ENCODE measurements around the gene CCNDBP1.
"Not testable (repeated sequence)": the region's sequence is repeated elsewhere in the genome, so short reads cannot be mapped to it uniquely, and the experiment has no call there.

CCNDBP1 gene

DNA sequence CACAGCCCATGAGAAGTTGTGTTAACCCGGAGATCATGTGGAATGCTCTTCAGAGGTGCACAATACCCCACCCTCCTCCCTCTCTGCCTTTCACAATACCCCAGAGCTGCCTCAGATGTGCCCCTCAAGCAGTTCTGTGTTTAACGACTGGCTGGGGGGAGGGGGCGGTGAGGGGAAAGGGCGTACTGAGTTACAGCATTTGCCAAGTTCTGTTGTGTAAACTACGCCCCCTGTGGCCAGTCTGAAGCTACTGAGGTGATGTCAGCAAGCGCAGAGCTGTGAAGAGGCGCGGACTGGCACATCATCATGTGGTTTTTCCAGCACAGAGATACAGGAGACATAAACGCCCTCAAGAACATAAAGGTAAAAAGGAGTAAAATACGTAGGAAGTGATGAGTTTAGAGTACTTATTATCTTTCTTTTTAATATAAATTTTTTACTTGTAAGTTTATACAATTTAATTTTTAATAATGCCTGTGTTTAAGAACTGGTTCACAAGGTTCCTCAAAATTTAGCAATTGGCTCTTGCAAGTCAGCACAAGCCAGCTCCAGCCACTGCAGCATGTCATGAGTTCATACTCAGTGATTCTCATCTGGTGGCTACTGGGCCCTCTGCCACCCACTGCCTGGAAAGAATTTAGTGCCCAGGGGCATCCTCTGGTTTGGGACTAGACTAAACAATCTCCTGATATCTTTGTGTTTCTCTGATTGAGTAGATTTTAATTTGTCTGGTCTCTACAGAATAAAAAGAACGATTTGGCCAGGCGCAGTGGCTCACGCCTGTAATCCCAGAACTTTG is 33.9 kb downstream of the CCNDBP1 start:
- FAIRE-seq = no peak

DNA sequence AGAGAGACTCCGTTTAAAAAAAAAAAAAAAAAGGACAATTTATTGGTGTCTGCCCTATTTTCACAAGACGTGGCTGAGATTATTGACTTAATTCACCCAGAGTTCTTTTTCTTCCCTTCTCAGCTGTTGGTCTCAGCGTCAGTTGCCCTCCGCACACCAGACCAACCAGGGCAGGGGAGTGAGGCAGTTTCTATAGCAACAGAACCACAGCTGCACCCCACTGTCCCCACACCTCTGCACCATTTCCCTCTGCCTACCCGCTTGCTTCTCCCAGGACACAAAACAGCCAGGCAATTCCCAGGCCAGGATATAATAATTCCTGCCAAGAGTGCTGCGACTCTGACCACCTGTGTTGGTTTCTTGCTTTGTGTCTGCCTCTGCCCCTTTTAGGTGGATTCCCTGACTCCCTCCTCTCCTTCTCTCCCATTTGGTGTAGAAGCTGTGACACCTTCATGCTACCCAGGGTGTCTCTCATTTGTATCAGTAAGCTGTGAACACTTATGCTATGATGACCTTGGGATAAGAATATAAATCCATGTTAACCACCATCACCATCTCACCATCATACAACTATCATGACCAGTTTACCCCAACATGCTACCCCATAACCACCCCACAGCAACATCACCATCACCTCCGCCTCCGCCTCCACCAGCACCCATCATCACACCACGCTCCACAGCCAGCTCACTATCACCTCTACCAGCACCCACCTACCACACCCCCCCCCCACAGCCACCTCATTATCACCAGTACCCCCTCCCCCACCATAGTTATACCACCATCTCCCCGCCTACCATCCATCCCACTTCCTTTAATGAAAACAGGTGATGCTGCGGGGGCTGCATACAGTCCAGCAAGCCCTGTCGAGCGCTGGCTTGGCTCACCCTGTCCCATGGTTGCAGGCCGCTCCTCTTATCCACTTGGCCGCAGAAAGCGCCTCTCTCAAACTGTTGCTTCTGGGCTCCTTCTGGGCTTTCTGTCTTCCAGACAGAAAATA is 35.0 kb downstream of the CCNDBP1 start:
- FAIRE-seq = no peak

DNA sequence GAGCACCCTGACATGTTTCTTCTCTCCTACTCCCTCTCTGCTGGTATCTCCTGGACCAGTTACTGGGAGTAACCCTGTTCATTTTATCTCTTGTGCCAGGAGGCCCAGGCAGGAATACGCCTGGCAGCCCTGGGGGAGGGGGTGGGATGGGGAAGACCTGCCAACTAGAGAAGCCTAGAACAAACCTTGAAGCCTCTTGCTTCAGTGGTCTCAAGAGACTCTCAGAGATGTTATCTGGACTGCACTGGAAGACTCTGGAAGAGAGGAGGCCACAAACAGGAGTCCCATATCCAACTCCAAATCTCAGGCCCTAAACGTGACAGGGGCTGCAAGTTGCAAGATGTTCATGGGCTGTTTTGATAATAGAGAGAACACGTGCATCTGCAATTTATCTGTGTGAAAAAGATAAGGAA is 35.8 kb downstream of the CCNDBP1 start, which contains the start of gene EPB42:
TSS of gene EPB42 (minus strand) at position 28 of the 413 bp plus-strand sequence. CDS start 193 bp downstream, outside the sequence.
- FAIRE-seq = no peak

DNA sequence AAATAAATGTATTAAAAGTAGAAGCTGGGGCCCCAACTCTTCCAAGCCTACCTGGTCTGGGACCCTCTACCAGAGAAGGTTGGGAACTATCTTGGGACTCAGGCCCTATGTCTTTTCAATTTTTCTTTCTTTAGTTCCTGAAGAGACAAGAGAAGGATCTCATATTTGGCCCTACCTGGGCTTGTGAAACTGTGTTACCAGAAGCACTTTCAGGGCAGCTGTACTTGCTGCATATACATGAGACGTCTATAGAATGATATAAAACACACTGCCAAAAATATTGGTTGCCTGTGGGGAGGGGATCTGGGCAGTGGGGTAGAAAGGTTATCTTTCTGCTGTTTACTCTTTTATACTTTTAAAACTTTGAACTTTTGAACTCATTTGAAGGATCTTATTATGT is 36.2 kb downstream of the CCNDBP1 start:
- no peak for FAIRE-seq

DNA sequence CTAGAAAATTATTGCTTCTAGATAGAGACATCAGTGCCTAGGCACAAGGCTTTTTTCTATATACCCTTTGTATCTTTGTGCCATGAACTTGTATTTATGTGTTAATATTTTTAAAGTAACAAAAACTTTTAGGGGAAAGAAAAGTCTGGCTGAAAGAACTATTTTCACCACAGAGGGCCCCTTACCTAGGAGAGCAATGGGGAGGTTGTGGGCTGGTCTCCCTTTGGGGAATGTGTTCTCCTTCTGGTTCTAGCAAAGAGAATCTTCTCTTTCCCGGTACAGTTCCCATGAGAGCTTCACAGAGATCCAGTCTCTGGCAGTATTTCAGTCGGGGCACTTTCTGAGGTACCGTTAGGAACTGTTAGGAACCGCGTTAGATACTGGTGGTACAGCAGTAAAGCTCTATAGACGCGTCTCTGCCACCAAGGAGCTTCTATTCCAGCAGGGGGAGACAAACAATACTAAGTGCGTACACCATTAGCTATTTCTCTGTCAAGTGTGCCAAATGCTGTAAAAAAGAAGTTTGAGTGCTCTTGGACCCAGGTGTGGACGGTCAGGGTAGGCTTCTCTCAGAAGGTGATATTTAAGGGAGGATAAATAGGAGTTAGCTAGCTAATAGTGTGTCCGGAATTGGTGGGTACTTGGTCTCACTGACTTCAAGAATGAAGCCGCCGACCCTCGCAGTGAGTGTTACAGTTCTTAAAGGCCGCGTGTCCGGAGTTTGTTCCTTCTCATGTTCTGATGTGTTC is 40.2 kb downstream of the CCNDBP1 start:
- FAIRE-seq = no peak

DNA sequence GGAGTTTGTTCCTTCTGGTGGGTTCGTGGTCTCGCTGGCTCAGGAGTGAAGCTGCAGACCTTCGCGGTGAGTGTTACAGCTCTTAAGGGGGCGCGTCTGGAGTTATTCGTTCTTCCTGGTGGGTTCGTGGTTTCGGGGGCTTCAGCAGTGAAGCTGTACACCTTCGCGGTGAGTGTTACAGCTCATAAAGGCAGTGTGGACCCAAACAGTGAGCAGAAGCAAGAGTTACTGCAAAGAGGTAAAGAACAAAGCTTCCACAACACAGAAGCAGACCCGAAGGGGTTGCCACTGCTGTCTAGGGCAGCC is 40.7 kb downstream of the CCNDBP1 start:
- FAIRE-seq = not testable (repeated sequence)

DNA sequence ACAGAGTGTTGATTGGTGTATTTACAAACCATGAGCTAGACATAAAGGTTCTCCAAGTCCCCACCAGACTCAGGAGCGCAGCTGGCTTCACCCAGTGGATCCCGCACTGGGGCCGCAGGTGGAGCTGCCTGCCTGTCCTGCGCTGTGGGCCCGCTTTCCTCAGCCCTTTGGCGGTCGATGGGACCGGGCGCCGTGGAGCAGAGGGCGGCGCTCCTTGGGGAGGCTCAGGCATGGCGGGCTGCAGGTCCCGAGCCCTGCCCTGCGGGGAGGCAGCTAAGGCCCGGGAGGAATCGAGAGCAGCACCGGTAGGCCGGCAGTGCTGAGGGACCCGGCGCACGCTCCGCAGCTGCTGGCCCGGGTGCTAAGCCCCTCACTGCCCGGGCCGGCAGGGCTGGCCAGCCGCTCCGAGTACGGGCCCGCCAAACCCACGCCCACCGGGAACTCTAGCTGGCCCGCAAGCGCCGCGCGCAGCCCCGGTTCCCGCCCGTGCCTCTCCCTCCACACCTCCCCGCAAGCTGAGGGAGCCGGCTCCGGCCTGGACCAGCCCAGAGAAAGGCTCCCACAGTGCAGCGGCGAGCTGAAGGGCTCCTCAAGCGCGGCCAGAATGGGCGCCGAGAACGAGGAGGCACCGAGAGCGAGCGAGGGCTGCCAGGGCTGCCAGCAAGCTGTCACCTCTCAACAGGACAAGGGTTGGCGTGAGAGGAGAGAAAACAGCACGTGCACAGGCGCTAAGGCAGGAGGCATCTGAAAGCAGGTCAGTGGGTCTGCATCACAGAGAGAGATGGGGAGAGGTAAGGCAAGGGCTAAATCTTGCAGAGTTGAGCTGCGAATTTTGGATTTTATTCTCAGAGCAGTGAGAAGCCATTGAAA is 41.5 kb downstream of the CCNDBP1 start:
- FAIRE-seq = no peak

DNA sequence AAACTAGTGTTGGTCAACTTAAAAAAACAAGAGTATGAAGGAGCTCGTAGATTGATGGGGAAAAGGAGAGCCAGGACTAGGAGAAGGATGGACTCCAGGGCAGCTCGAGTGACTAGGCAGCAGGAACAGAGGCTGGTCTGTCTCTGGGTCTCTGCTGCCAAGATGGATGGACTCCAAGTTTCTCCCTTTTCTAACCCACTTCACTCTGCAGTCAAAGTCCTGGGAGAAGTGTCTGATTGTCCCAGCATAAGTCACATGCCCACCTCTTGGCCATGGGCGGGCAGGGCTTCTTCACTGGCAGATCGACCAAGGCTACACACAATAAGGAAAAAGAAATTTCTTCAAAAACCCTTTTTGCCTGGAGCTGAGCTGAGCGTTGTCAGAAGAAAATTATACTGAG is 44.8 kb downstream of the CCNDBP1 start:
- FAIRE-seq = no peak

DNA sequence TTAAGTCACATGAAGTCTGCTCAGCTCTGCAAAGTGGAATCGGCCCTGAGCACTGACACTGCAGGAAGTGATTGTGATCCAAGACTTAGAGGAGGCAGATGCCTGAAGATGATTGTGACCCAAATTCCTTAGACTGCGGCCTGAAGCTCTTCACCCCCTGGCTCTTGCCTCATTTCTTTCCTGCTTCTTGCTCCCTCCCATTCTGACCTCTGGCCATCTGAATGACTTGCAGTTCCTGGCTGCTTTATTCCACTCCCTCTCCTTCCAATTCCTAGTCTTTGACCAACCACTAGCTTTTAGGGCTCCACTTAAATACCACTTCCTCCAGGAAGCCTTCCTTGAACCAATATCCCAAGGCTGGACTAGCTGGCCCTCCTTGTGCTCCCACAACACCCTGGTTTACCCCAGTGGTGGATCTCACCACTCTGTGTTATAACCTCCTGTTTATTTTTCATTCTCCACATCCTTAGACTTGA is 45.5 kb downstream of the CCNDBP1 start:
- FAIRE-seq = no peak

DNA sequence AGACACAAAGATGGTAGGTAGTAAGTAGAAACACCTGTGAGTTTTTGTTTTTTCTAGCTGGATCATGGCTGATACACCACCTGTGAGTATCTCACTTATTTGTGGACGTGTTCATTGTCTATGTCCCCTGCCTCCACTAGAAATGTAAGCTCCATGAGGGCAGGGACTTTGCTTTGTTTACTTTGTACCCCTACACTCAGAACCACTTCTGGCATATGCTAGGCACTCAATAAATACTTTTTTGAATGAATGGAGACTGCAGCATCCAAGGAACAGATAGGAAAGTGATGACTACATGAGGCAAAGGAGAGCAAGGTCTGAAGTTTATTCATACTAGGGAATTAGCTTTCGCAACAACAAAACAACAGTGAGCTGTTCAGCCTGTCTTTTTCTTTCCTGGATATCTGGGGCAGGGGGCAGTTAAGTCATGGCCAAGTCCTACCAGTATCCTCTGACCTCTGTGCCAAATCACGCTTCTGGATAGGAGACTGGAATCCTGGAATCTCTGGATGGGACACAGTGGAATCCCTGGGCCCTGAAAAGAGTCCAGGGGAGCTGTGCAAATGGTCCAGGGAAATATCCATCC is 47.2 kb downstream of the CCNDBP1 start:
- no peak for FAIRE-seq

DNA sequence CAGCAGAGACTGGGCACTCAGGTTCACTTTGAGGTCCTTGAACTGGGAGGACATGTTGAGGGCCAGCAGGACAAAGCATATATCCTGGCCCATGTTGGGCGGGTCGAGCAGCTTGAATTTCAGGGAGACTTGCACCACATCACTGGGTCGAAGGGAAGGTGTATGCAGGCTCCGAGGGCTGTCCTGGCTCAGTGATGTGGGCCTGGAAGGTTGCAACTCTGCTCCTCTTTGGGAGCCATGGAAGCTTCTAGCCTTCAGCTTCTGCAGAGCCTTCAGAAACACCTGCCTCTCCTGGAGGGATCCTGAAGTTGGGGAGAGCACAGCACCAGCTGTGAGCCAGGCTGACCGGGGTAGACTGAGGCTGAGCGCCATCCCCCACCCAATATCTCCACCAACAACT is 50.3 kb downstream of the CCNDBP1 start:
- no peak for FAIRE-seq

DNA sequence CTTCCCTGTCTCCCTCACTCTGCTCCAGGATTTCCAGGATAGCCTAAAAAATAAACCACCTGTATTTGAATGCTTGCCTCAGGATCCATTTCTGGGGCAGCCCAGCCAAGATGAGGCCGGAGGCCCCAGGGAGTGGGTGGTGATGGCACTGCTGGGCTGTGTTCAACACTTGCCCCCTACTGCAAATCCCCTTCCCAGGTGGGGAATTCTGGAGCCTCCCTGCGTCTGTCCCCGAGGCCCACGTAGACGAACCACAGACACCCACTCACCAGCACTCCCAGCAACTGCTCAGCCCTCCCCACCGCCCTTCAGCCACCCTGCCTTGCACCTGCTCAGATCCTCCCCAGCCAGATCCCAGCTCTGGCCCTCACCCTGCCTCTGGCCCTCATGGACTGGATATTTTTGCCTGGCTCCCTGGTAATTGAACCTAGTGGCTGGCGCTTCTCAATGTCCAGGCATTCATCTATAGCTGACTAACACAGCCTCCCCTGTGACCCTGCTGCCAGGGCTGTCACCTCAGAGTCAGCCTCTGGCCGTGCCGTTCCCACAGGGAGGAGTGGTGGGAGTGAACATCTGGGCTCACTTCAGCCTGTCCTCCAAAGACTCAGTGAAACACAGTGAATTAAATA is 52.8 kb downstream of the CCNDBP1 start:
- FAIRE-seq = no peak

DNA sequence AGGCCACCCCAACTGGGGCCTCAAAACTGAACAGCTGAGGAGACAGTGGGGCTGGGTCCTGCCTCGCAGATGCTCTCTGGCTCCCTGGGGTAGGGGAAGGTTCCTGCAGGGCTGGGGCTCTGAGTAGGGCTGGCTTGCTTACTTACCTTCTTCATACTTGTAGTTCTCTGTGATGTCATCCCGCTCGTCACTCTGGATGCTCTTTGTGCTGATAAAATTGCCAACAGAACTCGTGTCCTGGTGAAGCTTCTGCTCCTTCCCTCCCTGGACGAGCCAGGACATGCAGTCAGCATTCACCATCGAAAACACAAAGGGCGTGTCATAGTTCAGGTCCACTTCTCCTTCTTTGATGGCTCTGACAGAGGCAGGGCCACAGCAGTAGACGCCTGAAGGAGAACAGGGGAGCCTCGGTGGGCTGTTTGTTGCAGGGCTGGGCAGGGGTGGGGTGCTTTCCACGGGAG is 53.5 kb downstream of the CCNDBP1 start:
- FAIRE-seq = no peak

DNA sequence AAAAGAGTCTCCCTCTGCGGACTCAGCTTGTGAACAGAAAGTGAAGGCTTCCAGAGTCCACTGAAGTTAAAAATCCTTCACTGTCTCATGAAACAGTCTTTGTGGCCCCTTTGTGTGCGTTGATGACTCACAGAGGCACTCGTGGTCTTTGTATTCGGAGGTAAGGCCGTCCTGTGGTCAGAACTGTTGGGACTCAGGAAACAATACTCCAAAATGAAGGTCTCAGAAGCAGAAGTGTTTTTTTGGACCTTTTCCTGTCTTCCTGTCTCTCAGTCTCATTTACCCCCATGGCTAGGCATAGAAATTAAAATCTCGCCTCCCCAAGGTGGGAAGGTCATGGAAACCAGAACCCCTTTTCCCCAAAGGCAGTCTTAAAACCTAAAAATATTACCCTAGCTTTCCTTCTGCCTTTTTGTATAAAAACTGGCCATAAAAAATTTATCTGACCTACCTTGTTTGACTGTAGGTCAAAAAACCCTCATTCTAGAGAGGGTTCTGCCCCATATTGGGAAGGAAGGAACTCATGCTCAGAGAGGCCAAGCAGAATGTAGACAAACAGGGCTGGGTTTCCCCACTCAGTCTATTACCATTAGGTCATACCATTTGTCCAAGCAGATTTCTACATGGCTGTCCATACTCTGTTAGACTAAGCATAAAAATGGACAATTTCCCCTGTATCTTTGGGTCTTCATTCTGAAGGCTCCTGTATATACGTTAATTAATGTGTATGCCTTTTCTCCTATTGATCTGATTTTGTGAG is 54.7 kb downstream of the CCNDBP1 start:
- no peak for FAIRE-seq

DNA sequence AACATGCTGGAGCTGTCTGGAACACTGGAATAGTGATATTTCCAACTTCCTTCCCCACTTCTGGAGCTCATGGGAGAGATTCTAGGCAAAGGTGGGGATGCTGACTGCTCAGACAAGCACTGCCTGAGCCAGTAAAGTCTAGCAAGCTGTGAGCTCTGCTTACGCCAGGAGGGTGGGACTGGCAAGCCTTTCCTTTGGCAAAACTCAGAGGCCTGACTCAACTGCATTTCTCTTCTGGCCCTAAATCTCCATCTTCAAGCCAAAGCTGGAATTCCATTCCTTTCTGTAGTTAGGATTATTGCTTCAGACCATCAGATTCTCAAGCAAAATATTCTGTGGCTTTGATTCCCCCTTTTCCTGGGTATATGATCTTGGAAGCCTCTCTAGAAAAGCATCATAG is 55.9 kb downstream of the CCNDBP1 start:
- no peak for FAIRE-seq

DNA sequence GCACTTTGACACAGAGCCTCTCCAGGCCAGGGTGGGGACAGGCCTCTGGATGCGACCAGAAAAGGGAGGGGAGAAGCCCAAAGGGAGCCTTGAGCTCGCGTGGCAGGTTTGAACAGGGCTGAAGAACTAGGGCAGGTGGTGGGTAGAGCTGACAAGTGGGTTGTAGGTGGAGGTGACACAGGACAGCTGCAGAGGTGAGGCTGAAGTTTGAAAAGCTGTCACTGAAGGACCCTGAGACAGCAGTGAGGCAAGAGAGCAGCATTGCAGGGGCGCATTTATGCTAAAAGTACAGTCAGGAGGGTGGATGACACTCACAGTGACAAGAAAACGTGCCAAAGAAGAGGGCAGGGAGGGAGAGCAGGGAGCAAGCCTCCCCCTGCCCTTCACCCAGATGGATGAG is 57.4 kb downstream of the CCNDBP1 start:
- no peak for FAIRE-seq

DNA sequence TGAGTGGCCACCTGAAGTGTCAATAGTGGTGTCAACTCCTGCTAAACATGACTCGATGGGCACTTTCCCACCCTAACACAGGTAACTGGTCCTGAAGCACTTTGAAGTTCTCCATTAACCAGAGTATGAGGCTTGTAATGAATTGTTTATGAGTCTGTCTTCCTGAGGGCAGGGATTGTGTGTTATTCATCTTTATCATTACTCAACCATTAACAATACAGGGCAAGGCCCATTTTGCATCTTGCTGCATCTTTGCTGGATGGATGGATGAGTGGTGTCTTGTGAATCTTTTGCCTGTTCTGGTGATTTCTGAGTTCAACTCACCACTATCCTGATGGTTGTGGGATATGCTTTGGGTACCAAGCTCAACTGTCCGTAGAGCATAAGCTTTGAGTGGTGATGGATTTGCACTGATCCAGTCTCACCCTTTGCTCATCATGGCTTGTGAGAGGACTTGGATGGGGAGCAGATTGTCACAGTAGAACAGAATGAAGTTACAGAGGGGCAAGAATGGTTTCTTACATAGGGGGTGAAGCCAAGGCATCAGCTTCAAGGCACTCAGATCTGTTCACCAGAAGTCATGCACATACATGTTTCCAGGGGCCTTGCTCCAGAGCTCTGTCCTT is 57.9 kb downstream of the CCNDBP1 start:
- no peak for FAIRE-seq

DNA sequence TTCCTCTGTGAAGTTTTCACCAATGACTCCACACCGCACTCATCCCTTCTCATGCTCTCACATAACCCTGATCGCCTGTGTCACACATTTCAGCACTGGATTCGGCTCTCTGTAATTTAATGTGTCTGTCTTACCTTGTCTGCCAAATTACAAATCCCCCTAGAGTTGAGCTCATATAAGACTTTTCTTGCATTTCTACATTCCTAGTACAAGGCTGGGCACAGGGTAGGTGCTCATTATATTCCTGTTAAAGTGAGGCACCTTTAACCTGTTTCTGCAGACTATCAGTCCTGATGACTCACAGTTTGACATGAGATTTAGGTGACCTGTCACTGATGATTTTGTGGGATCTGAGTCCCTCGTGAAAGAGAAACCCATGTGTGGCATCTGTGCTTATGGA is 58.9 kb downstream of the CCNDBP1 start:
- no peak for FAIRE-seq

DNA sequence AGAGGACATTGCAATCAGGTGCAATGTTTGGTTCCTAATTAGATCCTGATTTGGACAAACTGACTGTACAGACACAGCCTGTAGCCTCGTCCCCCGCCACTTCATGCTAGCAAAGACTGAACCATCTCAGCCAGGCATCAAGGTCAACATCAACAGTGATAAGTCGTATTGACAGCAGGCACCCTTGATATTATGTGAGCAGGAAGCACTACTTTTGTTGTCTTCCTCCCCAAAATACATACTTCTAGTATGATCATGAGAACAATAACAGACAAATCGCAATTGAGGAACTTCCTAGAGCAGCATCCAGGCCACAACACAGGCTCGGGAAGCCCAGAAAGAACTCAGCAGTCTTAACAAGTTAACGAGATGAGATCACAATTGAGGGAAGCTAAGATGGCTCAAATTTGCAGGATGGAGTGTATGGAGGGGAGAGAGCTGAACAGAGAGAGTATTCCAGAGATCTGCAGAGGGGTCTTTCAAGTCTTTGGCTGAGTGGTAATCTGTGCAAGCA is 61.1 kb downstream of the CCNDBP1 start:
- no peak for FAIRE-seq

Data from islet of Langerhans (tissue), 1 donor.